GM19438 (cell line): ENCODE data around the gene MISP.
"Not testable (repeated sequence)": the region's sequence is repeated elsewhere in the genome, so short reads cannot be mapped to it uniquely, and the experiment has no call there.

ENCODE experiments used
- ATAC-seq: cut with Tn5 transposase; IDR thresholded peaks from one replicate; pipeline ENCODE4 v1.9.1; 2021; ENCODE audit warnings: low read depth; ENCODE audit not compliant: unreplicated experiment

The MISP gene

GRCh38 chr19:745138-745537 is 5.8 kb upstream of the MISP start:
- not testable (repeated sequence) for ATAC-seq

GRCh38 chr19:746208-746819 is 4.6 kb upstream of the MISP start:
- ATAC-seq = no peak

GRCh38 chr19:746956-747355 is 4.0 kb upstream of the MISP start:
- no peak for ATAC-seq

- ATAC-seq = no peak
Observed at GRCh38 chr19:747432-748273, 3.3 kb upstream of the MISP start.

GRCh38 chr19:748274-748598 is 2.7 kb upstream of the MISP start:
- ATAC-seq = no peak

- ATAC-seq = no peak
Observed at GRCh38 chr19:749811-750210, 1.1 kb upstream of the MISP start.

GRCh38 chr19:751501-752341 is 809 bp downstream of the MISP start:
- ATAC-seq = no peak

GRCh38 chr19:752652-753517 is 2.0 kb downstream of the MISP start:
- no peak for ATAC-seq

GRCh38 chr19:754530-754929 is 3.6 kb downstream of the MISP start:
- ATAC-seq = no peak

GRCh38 chr19:755063-755462 is 4.2 kb downstream of the MISP start:
- no peak for ATAC-seq

GRCh38 chr19:756236-756635 is 5.3 kb downstream of the MISP start:
- ATAC-seq = no peak

GRCh38 chr19:756821-757688 is 6.1 kb downstream of the MISP start:
- ATAC-seq = no peak

- no peak for ATAC-seq
Observed at GRCh38 chr19:757811-758668, 7.1 kb downstream of the MISP start.

- no peak for ATAC-seq
Observed at GRCh38 chr19:763181-763580, 12.3 kb downstream of the MISP start.

GRCh38 chr19:763869-764268 is 13.0 kb downstream of the MISP start:
- ATAC-seq = no peak

GRCh38 chr19:764301-764700 is 13.4 kb downstream of the MISP start:
- no peak for ATAC-seq

- ATAC-seq = no peak
Observed at GRCh38 chr19:765179-765738, 14.3 kb downstream of the MISP start.

- ATAC-seq = no peak
Observed at GRCh38 chr19:768424-768823, 17.5 kb downstream of the MISP start.
